IMR-90 (cell line): ENCODE data around the gene ANO7. TPM values are rescaled to one million over a fixed set of nuclear protein-coding genes. Genes with fewer than 3 reads are reported as not detected.

Source experiments
- ATAC-seq: fragments of 200-7000 bp; cut with Tn5 transposase; 2 replicates; pipeline ENCODE4 v1.9.1; 2020; ENCODE audit warnings: low read depth, mild to moderate bottlenecking, moderate library complexity
- BruUV-seq: library from RNA; stranded (reverse); fragments of 400-500 nt; replicated peaks from 2 replicates; lab custom pipeline; 2021; lab: Mats Ljungman, UMichigan
- CTCF ChIA-PET: fragments of 300-600 bp; formaldehyde crosslinking; extraction: SDS; loops from one replicate; lab custom pipeline; 2021; ENCODE audit warnings: antibody characterized with exemption; lab: Yijun Ruan, JAX
- POLR2A ChIA-PET: fragments of 300-600 bp; sonication (Branson Sonifier 250); formaldehyde crosslinking; loops from one replicate; lab custom pipeline; 2022; ENCODE audit warnings: antibody characterized with exemption; ENCODE audit not compliant: unreplicated experiment; lab: Charles Lee
- DNase-seq: peaks from one replicate; pipeline ENCODE4 v3.0.0; 2013
- H2AFZ ChIP-seq: replicated peaks from 2 replicates; pipeline ENCODE3; 2013; ENCODE audit warnings: low read length, mild to moderate bottlenecking; ENCODE audit not compliant: poor library complexity
- H2AK5ac ChIP-seq: 2 replicates; pipeline ENCODE4 v1.6.1; 2013; ENCODE audit warnings: low read depth, low read length, inconsistent platforms
- H2AK9ac ChIP-seq: replicated peaks from 2 replicates; pipeline ENCODE3; 2013; ENCODE audit warnings: mild to moderate bottlenecking, low read depth, low read length, moderate library complexity; ENCODE audit not compliant: poor library complexity
- H2BK120ac ChIP-seq: 2 replicates; pipeline ENCODE4 v1.6.1; 2013; ENCODE audit warnings: low read depth, low read length, inconsistent platforms
- H2BK15ac ChIP-seq: 3 replicates; pipeline ENCODE4 v1.6.1; 2013; ENCODE audit warnings: low read depth, low read length, inconsistent platforms
- H2BK20ac ChIP-seq: 2 replicates; pipeline ENCODE4 v1.6.1; 2013; ENCODE audit warnings: low read depth, mild to moderate bottlenecking, inconsistent platforms, low read length, moderate library complexity
- H2BK5ac ChIP-seq: 2 replicates; pipeline ENCODE4 v1.6.1; 2013; ENCODE audit warnings: mild to moderate bottlenecking, low read depth, low read length, inconsistent platforms; ENCODE audit not compliant: poor library complexity, severe bottlenecking
- H3K14ac ChIP-seq: replicated peaks from 2 replicates; pipeline ENCODE4 v1.6.1; 2013; ENCODE audit warnings: low read depth, low read length, inconsistent platforms
- H3K18ac ChIP-seq: 2 replicates; pipeline ENCODE4 v1.6.1; 2013; ENCODE audit warnings: low read depth, low read length, control low read depth
- H3K23ac ChIP-seq: 2 replicates; pipeline ENCODE4 v1.6.1; 2013; ENCODE audit warnings: low read depth, low read length, inconsistent platforms
- H3K27ac ChIP-seq: 2 replicates; pipeline ENCODE4 v1.5.1; 2013; ENCODE audit warnings: mild to moderate bottlenecking, control low read depth, low read length; ENCODE audit not compliant: insufficient read depth
- H3K27me3 ChIP-seq: 2 replicates; pipeline ENCODE4 v1.6.1; 2013; ENCODE audit warnings: low read length; ENCODE audit not compliant: control insufficient read depth, insufficient read depth
- H3K36me3 ChIP-seq: 2 replicates; pipeline ENCODE4 v1.6.1; 2013; ENCODE audit warnings: low read length, mixed read lengths; ENCODE audit not compliant: control insufficient read depth, insufficient read depth
- H3K4ac ChIP-seq: 2 replicates; pipeline ENCODE4 v1.6.1; 2013; ENCODE audit warnings: low read depth, low read length, inconsistent platforms
- H3K4me1 ChIP-seq: 2 replicates; pipeline ENCODE4 v1.6.1; 2013; ENCODE audit warnings: low read length, mixed read lengths; ENCODE audit not compliant: control insufficient read depth, insufficient read depth
- H3K4me2 ChIP-seq: 2 replicates; pipeline ENCODE4 v1.6.1; 2013; ENCODE audit warnings: low read depth, mild to moderate bottlenecking, control low read depth, low read length, moderate library complexity
- H3K4me3 ChIP-seq: 2 replicates; pipeline ENCODE4 v1.5.1; 2013; ENCODE audit warnings: low read depth, mild to moderate bottlenecking, control low read depth, low read length, moderate library complexity; ENCODE audit not compliant: insufficient read depth
- H3K56ac ChIP-seq: 2 replicates; pipeline ENCODE4 v1.6.1; 2013; ENCODE audit warnings: low read length, inconsistent platforms; ENCODE audit not compliant: insufficient read depth; ENCODE audit errors: extremely low read depth
- H3K79me1 ChIP-seq, 2 experiments: 2 replicates each; pipeline ENCODE4 v1.6.1; 2013; ENCODE audit warnings: low read length in 2 of 2, inconsistent platforms in 1 of 2, low read depth in 1 of 2
- H3K9ac ChIP-seq: 2 replicates; pipeline ENCODE4 v1.6.1; 2013; ENCODE audit warnings: low read depth, low read length, control low read depth
- H3K9me1 ChIP-seq: 2 replicates; pipeline ENCODE4 v1.6.1; 2013; ENCODE audit warnings: low read length, inconsistent platforms; ENCODE audit not compliant: insufficient read depth
- H3K9me3 ChIP-seq: 2 replicates; pipeline ENCODE4 v1.6.1; 2013; ENCODE audit warnings: low read length; ENCODE audit not compliant: control insufficient read depth, insufficient read depth
- H4K20me1 ChIP-seq: 2 replicates; pipeline ENCODE4 v1.6.1; 2013; ENCODE audit warnings: low read length, inconsistent platforms; ENCODE audit not compliant: insufficient read depth
- H4K5ac ChIP-seq: 2 replicates; pipeline ENCODE4 v1.6.1; 2013; ENCODE audit warnings: mild to moderate bottlenecking, low read depth, low read length, control low read depth
- H4K8ac ChIP-seq, 2 experiments: 2 replicates each; pipeline ENCODE4 v1.6.1; 2013; ENCODE audit warnings: low read depth in 2 of 2, low read length in 2 of 2, control low read depth in 1 of 2, inconsistent platforms in 1 of 2
- H4K91ac ChIP-seq: 2 replicates; pipeline ENCODE4 v1.6.1; 2013; ENCODE audit warnings: low read depth, low read length, inconsistent platforms; ENCODE audit not compliant: insufficient read depth
- CHD1 ChIP-seq: IDR thresholded peaks from 2 replicates; pipeline ENCODE4 v1.6.1; 2012; ENCODE audit warnings: low read depth, low read length, improper control_type of control experiment
- MAZ ChIP-seq: IDR thresholded peaks from 2 replicates; pipeline ENCODE4 v1.6.1; 2012; ENCODE audit warnings: low read depth, mild to moderate bottlenecking, low read length, improper control_type of control experiment, moderate library complexity, borderline replicate concordance
- MXI1 ChIP-seq: IDR thresholded peaks from 2 replicates; pipeline ENCODE4 v1.6.1; 2012; ENCODE audit warnings: low read depth, mild to moderate bottlenecking, low read length, moderate library complexity, borderline replicate concordance
- RCOR1 ChIP-seq: IDR thresholded peaks from 2 replicates; pipeline ENCODE4 v1.6.1; 2012; ENCODE audit warnings: mild to moderate bottlenecking, low read length, improper control_type of control experiment; ENCODE audit not compliant: insufficient replicate concordance
- WGBS, 2 experiments: methylation state at CpG; one replicate each; pipeline versions ENCODE4 v1.1.5 to v1.1.7; 2013; ENCODE audit warnings: missing lambda C conversion rate in 2 of 2; ENCODE audit not compliant: insufficient read length in 1 of 2; ENCODE audit errors: extremely low coverage in 2 of 2; 5-methylcytosine and 5-hydroxymethylcytosine counted together
- dilution Hi-C: fragments of 300-500 bp; cut with HindIII; formaldehyde crosslinking; loops from one replicate; pipeline ENCODE4 v1.14.3; 2018; ENCODE audit warnings: low sequenced_read_pairs; ENCODE audit not compliant: unreplicated experiment
- in situ Hi-C: fragments of 300-500 bp; cut with MboI; formaldehyde crosslinking; loops from 3 replicates; pipeline ENCODE4 v1.14.3; 2019; ENCODE audit warnings: low sequenced_read_pairs, inconsistent platforms, mixed read lengths
- intact Hi-C: fragments of 100-400 bp; cut with micrococcal nuclease; formaldehyde crosslinking; loops from 2 replicates; pipeline ENCODE4 v1.10.0; 2022
- polyA plus RNA-seq, 3 experiments: library from polyadenylated mRNA; depleted of rRNA; stranded (reverse); fragments of >200 nt; gene quantifications; 2 replicates each; pipeline ENCODE4 v1.2.3, GENCODE V29; 2012; ENCODE audit warnings: low replicate concordance in 1 of 3
- total RNA-seq: library from RNA; depleted of rRNA; stranded (reverse); fragments of >200 nt; gene quantifications from 2 replicates; pipeline ENCODE4 v1.2.3, GENCODE V29; 2012
- TF ChIP-seq, protein P1 (sequence below): conservative IDR thresholded peaks from 2 replicates; pipeline ENCODE4 v1.5.1; 2012; ENCODE audit warnings: mild to moderate bottlenecking, low read depth, low read length, improper control_type of control experiment

The ANO7 gene
- total and polyA plus RNA-seq, 2 of the 4 experiments (the other 2 are of a cell fraction), result 0.36 to 3.4 TPM

DNA sequence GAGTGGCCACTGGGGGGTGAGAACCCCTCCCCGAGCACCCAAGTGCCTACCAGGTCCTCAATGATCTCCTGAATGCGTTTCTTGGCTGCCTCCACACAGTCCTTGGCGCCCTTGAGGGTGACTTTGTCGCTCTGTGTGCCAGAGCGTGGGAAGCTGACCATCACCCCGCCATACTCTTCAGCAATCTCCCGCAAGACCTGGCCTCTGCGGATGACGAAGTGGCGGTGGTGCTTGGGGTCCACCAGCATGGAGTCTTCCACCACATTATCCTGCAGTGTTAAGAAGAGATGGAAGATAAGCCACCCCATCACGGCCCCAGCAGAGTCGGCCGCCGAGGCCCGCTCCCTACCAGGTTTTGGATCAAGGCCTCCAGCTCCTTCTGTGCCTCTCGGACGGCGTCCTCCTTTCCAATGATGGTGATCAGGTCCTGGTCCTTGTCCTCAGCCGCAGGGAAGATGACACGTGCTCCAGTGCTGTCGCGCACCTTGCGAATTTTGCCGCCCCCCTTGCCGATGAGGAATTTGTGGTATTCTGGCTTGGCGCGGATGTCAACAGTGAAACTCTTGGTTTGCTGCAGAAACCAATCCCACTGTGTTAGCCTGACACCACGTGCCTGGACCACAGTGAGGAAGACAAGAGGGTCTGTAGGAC lies 51.2 kb downstream of the ANO7 start:
- no peak overlapping the region for H3K18ac ChIP-seq
- in situ Hi-C loops (no loop called here), intact Hi-C loops (no loop called here), dilution Hi-C loops (no loop called here)
- no peak overlapping the region for H3K4me2 ChIP-seq
- BruUV-seq, result TSS peak; percentile 75
- no peak overlapping the region for H2BK15ac ChIP-seq
- POLR2A ChIA-PET, result no interaction called here
- no peaks in the 10 kb centered on the region for H3K9me3 ChIP-seq
- peaks cover 1% of the 10 kb centered on the region; the same call in 1 of the 2 replicates for H3K4me1 ChIP-seq
- WGBS, 2 experiments, result 97% methylated on average over 18 of the region's 28 CpGs; no CpG with 5 or more reads in 1 of the 2 experiments
- H2AFZ ChIP-seq, result no peak overlapping the region
- DNase-seq (no peak), ATAC-seq (no peak)
- no peak overlapping the region for H3K4me3 ChIP-seq
- H3K9me1 ChIP-seq, result peaks cover 9% of the 10 kb centered on the region; the same call in 1 of the 2 replicates
- no peak overlapping the region for H3K23ac ChIP-seq
- H3K56ac ChIP-seq, result no peak overlapping the region
- TF ChIP-seq CHD1 (no peak), MXI1 (no peak), MAZ (no peak), RCOR1 (no peak)
- TF ChIP-seq, protein P1, sequence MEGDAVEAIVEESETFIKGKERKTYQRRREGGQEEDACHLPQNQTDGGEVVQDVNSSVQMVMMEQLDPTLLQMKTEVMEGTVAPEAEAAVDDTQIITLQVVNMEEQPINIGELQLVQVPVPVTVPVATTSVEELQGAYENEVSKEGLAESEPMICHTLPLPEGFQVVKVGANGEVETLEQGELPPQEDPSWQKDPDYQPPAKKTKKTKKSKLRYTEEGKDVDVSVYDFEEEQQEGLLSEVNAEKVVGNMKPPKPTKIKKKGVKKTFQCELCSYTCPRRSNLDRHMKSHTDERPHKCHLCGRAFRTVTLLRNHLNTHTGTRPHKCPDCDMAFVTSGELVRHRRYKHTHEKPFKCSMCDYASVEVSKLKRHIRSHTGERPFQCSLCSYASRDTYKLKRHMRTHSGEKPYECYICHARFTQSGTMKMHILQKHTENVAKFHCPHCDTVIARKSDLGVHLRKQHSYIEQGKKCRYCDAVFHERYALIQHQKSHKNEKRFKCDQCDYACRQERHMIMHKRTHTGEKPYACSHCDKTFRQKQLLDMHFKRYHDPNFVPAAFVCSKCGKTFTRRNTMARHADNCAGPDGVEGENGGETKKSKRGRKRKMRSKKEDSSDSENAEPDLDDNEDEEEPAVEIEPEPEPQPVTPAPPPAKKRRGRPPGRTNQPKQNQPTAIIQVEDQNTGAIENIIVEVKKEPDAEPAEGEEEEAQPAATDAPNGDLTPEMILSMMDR, result no peak
- H4K5ac ChIP-seq, result no peak overlapping the region
- peaks cover 75% of the 10 kb centered on the region for H4K20me1 ChIP-seq
- H4K8ac ChIP-seq, result no peak overlapping the region
- H3K27me3 ChIP-seq, result no peaks in the 10 kb centered on the region
- no peak overlapping the region for H3K27ac ChIP-seq
- peaks cover 36 to 83% of the 10 kb centered on the region in 2 experiments for H3K79me1 ChIP-seq
- no peak overlapping the region for H3K4ac ChIP-seq
- no peak overlapping the region for H3K9ac ChIP-seq
- no peak overlapping the region for H2AK5ac ChIP-seq
- no peak overlapping the region for H4K91ac ChIP-seq
- H2BK20ac ChIP-seq, result no peak overlapping the region
- no peak overlapping the region for H3K14ac ChIP-seq
- peaks cover 88% of the 10 kb centered on the region for H3K36me3 ChIP-seq
- no peak overlapping the region for H2BK120ac ChIP-seq
- CTCF ChIA-PET, result no interaction called here
- H2BK5ac ChIP-seq, result no peak overlapping the region
- no peak overlapping the region for H2AK9ac ChIP-seq
